HepG2 (cell line): ENCODE measurements around the gene DLX1.

Experiments used
- NR1H2 ChIP-seq: sonication (generic); formaldehyde crosslinking; IDR thresholded peaks from 2 replicates; pipeline ENCODE4 v1.8.1; 2022; ENCODE audit warnings: low read depth, missing genetic modification reagents, borderline replicate concordance
- ZNF33A ChIP-seq: sonication (generic); formaldehyde crosslinking; IDR thresholded peaks from 2 replicates; pipeline ENCODE4 v1.5.1; 2020; ENCODE audit warnings: missing genetic modification reagents, mild to moderate bottlenecking, moderate library complexity, borderline replicate concordance
- ZNF564 ChIP-seq: sonication (generic); formaldehyde crosslinking; IDR thresholded peaks from 2 replicates; pipeline ENCODE4 v1.8.1; 2023; ENCODE audit warnings: mild to moderate bottlenecking, missing genetic modification reagents
- TF ChIP-seq, protein P1 (sequence below): sonication (generic); formaldehyde crosslinking; IDR thresholded peaks from 2 replicates; pipeline ENCODE4 v1.5.0; 2020; ENCODE audit warnings: mild to moderate bottlenecking, missing genetic modification reagents, moderate library complexity

DNA sequence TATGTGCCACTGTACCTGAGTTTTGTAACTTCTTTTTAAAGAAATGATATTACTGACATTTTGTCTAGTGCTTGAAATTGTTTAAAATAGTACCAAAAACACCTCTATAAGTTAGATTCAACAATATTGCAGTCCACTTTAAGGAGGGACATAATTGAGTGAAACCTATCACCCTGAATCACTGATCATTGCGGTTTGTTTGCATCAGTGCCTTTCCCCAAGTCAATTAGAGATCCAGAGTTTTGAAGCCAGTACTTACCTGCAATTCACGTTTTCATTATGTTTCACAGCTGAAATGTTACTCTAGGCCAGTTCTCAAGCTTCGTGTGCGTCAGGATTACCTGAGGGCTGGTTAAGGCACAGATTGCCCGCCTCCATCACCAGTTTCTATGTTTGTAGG, 26.6 kb upstream of the DLX1 start:
- TF ChIP-seq ZNF33A (CRISPR knock-in tag), result no peak
- TF ChIP-seq, protein P1, sequence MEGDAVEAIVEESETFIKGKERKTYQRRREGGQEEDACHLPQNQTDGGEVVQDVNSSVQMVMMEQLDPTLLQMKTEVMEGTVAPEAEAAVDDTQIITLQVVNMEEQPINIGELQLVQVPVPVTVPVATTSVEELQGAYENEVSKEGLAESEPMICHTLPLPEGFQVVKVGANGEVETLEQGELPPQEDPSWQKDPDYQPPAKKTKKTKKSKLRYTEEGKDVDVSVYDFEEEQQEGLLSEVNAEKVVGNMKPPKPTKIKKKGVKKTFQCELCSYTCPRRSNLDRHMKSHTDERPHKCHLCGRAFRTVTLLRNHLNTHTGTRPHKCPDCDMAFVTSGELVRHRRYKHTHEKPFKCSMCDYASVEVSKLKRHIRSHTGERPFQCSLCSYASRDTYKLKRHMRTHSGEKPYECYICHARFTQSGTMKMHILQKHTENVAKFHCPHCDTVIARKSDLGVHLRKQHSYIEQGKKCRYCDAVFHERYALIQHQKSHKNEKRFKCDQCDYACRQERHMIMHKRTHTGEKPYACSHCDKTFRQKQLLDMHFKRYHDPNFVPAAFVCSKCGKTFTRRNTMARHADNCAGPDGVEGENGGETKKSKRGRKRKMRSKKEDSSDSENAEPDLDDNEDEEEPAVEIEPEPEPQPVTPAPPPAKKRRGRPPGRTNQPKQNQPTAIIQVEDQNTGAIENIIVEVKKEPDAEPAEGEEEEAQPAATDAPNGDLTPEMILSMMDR, result no peak
- no peak for TF ChIP-seq NR1H2 (CRISPR knock-in tag)
- no peak for TF ChIP-seq ZNF564 (CRISPR knock-in tag)
